Measurements from ENCODE around the gene CASQ2.

The CASQ2 gene

GRCh38 chr1:115697619-115698018 is 70.9 kb downstream of the CASQ2 start:
- no peak for DNase-seq (ENCODE audit: low read depth in 3 of 3)

- DNase-seq (ENCODE audit: low read depth in 3 of 3) = no peak
These were observed 73.7 kb downstream of the CASQ2 start for GRCh38 chr1:115694805-115695204.

DNA sequence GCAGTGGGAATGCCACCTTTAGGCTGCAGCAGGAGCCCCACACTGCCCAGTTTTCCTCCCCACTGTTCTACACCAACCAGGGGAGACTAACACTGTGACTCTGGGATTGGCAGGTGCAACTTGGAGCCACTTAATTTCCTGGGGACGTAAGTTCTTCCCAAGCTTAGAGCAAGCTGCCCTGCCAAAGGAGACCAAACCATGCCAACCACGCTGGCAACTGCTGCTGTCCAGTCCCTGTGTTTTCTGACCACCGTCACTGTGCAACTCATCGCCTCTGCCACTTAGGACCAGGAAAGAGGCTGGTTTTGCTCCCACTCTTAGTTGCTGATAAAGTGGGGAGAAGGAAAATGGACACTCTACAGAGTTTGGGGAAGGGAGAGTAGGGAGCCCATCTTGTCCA is 76.3 kb downstream of the CASQ2 start:
- DNase-seq (ENCODE audit: low read depth in 3 of 3) = no peak

- no peak for DNase-seq (ENCODE audit: low read depth in 3 of 3)
These were observed 77.5 kb downstream of the CASQ2 start for GRCh38 chr1:115690972-115691371.

DNA sequence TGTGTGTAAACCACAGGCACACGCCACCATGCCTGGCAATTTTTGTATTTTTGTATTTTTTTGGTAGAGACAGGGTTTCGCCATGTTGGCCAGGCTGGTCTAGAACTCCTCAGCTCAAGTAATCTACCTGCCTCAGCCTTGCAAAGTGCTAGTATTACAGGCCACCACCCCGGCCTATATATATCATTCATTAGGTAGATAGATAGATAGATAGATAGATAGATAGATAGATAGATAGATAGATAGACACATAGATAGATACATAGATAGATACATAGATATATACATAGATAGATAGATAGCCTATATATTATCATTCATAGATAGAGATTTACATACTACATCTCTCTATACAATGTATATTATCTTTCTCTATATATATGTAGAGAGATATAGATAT is 80.8 kb downstream of the CASQ2 start:
- no peak for DNase-seq (ENCODE audit: low read depth in 3 of 3)

DNA sequence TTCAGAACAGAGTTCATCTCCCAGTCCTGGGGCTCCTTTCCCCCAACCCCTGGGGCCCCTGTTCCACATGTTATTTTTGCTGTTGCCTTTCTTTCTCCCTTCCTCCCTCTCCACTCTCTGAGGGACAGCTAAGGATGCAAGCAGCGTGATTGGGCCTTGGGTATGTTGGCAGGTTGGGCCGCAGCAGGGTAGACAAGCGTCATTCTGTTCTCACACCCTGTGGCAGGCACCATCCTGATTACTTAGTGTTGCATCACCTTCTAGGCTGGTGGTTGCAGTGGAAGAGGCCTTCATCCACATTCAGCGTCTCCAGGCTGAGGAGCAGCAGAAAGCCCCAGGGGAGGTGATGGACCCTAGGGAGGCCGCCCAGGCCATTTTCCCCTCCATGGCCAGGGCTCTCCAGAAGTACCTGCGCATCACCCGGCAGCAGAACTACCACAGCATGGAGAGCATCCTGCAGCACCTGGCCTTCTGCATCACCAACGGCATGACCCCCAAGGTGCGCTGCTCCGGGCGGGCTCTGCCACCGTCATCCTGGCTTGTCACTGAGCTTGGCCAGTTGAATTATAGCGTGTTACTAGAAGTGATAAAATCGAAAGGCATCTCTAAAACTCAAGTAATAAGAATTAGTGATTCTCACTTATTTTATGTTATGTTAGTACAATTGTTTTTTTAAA is 83.3 kb downstream of the CASQ2 start:
- no peak for DNase-seq (ENCODE audit: low read depth in 3 of 3)

- no peak for DNase-seq (ENCODE audit: low read depth in 3 of 3)
These were observed 85.7 kb downstream of the CASQ2 start for GRCh38 chr1:115682792-115683191.

- no peak for DNase-seq (ENCODE audit: low read depth in 3 of 3)
These were observed 87.8 kb downstream of the CASQ2 start for GRCh38 chr1:115680730-115681111.

DNA sequence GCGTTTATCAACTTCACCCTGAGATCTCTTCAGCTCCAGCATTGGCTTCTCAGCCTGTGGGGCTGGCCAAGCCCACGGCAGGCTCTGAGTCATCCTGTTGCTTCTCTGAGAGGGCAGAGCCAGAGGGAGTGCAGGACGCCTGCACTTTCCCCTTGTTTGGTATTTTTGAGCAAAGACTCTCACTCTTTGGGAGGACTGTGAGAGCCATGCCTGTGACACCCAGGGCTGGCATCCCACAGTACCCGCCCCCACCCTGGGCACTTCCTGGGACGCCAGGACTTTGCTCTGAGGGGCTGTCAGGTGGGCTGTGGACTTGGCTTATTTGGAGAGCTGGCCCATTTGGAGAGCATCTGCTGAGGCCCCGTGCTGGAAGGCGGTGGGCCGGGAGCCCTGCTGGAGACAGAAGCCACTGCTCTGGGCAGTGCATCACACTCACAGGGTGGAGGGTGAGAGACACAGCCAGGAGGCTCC is 89.3 kb downstream of the CASQ2 start:
- no peak for DNase-seq (ENCODE audit: low read depth in 3 of 3)

GRCh38 chr1:115678141-115678540 is 90.4 kb downstream of the CASQ2 start:
- DNase-seq (ENCODE audit: low read depth in 3 of 3) = no peak

DNA sequence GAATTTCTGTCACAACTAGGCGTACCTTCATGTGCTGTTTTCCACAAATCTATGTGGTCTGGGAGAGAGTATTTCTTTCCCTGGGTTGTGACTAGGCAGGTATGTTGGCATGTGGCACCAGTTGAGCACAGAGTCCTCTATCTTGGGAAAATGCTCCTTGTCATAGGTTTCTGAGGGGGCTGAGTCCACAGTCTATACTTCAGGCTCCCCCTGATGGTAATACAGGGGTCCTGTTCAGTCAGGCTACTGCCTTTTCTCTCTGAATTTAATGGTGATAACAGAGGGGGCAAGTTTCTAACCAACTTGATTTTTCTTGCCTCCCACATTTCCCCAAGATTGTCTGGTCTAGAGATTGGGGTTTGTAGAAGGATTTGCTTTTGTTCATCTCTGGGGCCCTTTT is 90.9 kb downstream of the CASQ2 start:
- no peak for DNase-seq (ENCODE audit: low read depth in 3 of 3)

GRCh38 chr1:115677182-115677555 is 91.3 kb downstream of the CASQ2 start:
- DNase-seq (ENCODE audit: low read depth in 3 of 3) = no peak

DNA sequence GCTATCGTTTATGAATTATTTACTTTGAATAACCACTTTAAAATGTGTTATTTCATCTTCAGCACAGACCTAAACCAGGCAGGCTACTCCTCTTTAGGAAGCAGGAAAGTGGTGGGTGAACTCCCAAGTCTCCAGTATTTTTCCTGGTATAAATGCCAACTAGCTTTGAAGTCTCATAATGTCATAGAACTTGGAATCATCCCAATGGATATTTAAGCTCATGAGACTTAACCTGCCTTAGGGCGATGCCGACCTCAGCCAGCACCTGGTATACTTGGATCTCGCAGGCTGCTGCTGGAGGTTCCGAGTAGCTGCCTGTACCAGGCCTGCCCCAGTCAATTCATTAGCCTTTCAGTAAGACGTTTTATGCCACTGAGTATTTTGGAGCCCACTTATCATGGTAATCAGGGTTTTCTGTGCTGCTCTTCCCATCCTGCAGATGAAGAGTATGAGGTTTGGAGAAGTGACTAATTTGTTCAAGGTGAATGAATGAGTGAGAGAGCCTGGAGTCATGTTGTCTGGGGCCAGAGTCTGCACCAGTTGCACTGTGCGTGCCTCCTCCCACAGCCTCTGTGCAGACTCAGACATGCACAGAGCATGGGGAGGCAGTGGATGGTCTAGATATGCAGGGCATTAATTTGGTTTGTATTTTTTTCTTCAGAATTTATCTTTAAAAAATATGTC is 91.9 kb downstream of the CASQ2 start:
- DNase-seq (ENCODE audit: low read depth in 3 of 3) = no peak

DNA sequence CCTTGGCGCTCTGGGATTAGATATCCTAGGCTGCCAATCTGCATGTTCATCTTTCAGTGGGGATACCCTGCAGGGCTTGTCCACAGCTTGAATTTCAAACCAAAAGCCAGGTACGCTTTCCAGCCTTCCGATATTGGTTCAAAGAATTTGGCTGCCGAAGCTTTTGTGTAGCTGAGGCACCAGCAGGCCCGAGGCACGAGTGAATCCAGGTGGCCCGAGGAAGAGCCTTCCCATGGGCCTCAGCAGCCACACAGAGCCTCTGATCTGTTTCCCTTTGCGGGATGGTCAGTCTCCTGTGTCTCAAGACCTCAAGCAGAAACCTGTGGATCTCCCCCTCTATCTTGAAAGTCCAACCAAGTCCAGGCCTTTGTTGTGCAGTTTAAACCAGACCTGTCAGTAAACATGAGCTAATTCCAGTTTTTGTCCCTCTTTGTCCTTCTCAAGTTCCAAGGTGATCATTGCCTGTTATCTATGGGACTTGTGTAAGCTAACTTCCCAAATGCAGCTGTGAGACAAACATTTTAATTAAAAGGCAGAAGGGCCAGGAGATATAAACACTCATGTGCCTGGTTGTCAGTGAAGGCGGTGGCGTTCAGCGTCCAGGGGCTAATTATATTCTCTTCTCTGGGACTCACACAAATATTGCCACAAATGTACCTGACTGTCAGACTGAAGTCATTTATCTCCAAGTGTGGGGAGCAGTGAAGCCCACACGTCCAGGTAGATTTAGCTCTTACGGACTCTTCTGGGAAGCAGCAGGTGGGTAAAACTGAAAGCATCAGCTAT is 96.1 kb downstream of the CASQ2 start:
- DNase-seq (ENCODE audit: low read depth in 3 of 3) = no peak

- DNase-seq (ENCODE audit: low read depth in 3 of 3) = no peak
These were observed 97.2 kb downstream of the CASQ2 start for GRCh38 chr1:115671176-115671934.

DNA sequence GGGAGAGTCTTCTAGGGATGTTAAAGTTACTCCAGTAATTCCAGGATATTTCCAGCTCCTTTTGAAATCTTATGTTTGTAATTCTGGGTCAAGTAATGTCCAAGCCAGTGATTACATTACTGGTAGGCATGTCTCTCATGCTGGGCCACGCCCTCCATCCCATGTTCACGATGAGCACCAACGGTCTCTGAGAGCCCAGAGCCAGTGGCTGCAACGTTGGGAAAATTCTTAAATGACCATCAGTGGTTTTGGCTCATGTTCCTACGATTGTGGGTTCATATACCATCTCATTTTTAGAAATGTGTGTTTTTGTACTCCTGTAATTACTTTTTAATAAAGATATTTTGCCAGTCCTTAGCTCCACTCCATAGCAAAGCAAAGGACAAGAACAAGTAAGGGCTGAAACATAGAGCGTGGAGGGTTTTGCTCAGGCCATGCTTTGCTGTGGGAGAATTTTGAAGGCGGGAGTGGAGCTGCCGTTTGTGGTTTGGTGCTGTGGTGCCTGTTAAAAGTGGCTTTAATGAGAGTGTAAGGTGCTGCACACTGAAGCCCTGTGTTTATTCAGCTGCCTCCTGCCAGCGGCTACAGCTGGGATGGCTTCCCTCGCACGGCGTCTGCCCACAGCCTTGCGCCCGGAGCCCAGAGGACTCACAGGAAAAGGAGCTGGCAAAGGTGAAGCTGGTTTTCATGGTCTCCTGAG is 97.9 kb downstream of the CASQ2 start:
- DNase-seq (ENCODE audit: low read depth in 3 of 3) = no peak

GRCh38 chr1:115669886-115670285 is 98.6 kb downstream of the CASQ2 start:
- no peak for DNase-seq (ENCODE audit: low read depth in 3 of 3)

DNA sequence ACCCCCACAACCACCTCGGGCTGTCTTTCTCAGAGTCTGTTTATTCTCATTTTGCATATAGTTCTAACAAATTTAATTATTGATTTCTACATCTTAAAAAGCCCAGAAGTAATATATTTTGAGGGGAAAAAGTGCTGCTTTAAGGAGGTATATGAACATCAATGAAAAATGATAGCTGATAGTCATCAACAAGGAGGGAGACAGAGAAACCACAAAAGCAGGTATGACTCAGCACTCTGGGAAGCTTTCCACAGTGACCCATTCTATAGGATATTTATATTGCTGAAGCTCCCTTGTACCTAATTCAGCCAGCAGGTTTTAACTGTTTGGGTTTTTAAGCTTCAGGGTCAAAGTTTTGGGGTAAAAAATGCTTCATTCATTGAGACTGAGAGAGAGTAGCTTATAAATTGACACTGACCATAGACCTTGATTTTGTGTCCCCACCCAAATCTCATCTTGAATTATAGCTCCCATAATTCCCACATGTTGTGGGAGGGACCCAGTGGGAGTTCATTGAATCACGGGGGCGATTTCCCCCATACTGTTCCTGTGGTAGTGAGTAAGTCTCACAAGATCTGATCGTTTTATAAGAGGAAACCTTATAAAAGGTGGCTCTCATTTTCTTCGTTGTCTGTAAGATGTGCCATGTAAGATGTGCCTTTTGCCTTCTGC is 99.4 kb downstream of the CASQ2 start:
- DNase-seq (ENCODE audit: low read depth in 3 of 3) = no peak

- DNase-seq (ENCODE audit: low read depth in 3 of 3) = no peak
These were observed 99.9 kb downstream of the CASQ2 start for GRCh38 chr1:115668579-115668978.

GRCh38 chr1:115666702-115667101 is 101.8 kb downstream of the CASQ2 start:
- no peak for DNase-seq (ENCODE audit: low read depth in 3 of 3)

DNA sequence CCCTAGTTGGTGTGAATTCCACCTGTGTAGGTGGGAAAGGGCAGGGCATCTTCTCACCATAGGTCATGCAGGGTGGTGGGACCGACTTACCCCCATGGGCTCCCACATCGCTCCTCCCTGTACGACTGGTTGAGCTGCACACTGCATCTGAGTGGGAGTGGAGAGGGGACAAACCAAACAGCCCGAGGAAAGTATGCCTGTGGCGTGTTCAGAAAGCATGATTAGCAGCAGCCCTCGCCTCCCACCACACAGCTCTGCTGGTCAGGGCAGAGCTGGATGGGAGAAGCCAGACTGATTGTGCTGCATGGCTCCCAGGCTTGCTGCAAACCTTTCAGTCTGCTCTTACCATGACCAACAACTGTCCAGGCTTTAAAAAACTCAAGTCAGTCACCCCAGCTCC is 102.3 kb downstream of the CASQ2 start:
- no peak for DNase-seq (ENCODE audit: low read depth in 3 of 3)

Measured in stimulated activated CD4-positive, alpha-beta T cell treated with anti-CD3 and anti-CD28 coated beads, TNF-alpha, amount 100 ng/mL, for 48 hours (primary cell).